AG04450 (cell line): ENCODE results near the gene KIAA0825. TPM values are rescaled to one million over a fixed set of nuclear protein-coding genes. Genes with fewer than 3 reads are reported as not detected.
"Not testable (repeated sequence)": the region's sequence is repeated elsewhere in the genome, so short reads cannot be mapped to it uniquely, and the experiment has no call there.

ENCODE experiments used
- CTCF ChIA-PET: fragments of 300-600, 350-600 bp; formaldehyde crosslinking; extraction: SDS; loops from one replicate; lab custom pipeline; 2022; ENCODE audit warnings: antibody characterized with exemption, inconsistent platforms; lab: Charles Lee
- POLR2A ChIA-PET: fragments of 350-600 bp; formaldehyde crosslinking; extraction: SDS; loops from one replicate; lab custom pipeline; 2021; ENCODE audit warnings: antibody characterized with exemption, inconsistent platforms; lab: Yijun Ruan, JAX
- DNase-seq: peaks from one replicate; pipeline ENCODE4 v3.0.0-alpha.2; 2011; ENCODE audit warnings: low read depth, low spot score
- H3K27ac ChIP-seq: one replicate; pipeline ENCODE4 v1.5.1; 2012; ENCODE audit warnings: low read depth, low read length, control low read depth
- H3K27me3 ChIP-seq: one replicate; pipeline ENCODE4 v1.6.0; 2012; ENCODE audit warnings: low read length; ENCODE audit not compliant: control insufficient read depth, insufficient read depth
- H3K4me3 ChIP-seq: 2 replicates; pipeline ENCODE4 v1.5.1; 2011; ENCODE audit warnings: mild to moderate bottlenecking, low read depth, low read length, control low read depth
- H3K9me3 ChIP-seq: 2 replicates; pipeline ENCODE4 v1.5.1; 2012; ENCODE audit warnings: low read length; ENCODE audit not compliant: control insufficient read depth, insufficient read depth
- polyA plus RNA-seq: library from polyadenylated mRNA; depleted of rRNA; stranded (reverse); fragments of >200 nt; gene quantifications from 2 replicates; pipeline ENCODE4 v1.2.3, GENCODE V29; 2011
- TF ChIP-seq, protein P1 (sequence below): IDR thresholded peaks from 2 replicates; pipeline ENCODE4 v1.5.1; 2011; ENCODE audit warnings: low read depth, low read length, control low read depth, inconsistent platforms

KIAA0825 gene
- polyA plus RNA-seq, 1 experiment: 2.1 TPM

DNA sequence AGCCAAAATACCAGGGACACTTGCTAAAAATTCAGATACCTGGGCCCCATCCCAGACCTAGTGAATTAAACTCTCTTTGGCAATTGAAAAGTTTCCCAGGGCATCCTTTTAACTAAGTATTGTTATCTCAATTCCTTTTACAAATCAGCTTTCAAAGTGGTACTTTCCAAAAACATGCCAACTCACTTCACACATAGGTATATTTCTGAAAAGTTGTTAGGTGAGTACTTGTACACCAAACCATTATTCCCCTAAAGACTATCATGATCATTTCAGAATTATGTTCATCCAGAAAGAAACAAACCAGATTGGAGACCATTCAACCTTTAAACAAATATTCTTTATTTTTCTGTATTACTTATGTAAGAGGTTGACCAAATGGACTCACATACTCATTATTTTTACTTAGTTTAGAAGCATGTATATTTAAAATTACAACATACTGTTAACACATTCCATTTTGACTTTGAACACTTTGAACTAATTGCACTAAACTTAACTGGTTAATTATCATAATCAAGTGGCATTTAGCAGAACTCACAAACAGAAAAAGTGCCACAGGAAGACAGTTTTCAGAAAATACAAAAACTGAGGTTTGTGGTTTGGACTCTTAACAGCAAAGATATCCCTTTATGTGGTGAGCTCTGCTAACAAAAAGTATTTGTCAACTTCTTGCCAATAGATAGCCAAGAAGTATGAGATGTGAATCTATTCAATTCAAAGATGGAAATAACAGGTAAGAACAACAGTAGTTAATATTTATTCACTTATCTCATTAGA, 40.7 kb downstream of the KIAA0825 start:
- Histone ChIP-seq H3K4me3 (no peak overlapping the region), H3K27ac (no peak overlapping the region), H3K27me3 (no peaks in the 10 kb centered on the region), H3K9me3 (no peaks in the 10 kb centered on the region)
- TF ChIP-seq, protein P1, sequence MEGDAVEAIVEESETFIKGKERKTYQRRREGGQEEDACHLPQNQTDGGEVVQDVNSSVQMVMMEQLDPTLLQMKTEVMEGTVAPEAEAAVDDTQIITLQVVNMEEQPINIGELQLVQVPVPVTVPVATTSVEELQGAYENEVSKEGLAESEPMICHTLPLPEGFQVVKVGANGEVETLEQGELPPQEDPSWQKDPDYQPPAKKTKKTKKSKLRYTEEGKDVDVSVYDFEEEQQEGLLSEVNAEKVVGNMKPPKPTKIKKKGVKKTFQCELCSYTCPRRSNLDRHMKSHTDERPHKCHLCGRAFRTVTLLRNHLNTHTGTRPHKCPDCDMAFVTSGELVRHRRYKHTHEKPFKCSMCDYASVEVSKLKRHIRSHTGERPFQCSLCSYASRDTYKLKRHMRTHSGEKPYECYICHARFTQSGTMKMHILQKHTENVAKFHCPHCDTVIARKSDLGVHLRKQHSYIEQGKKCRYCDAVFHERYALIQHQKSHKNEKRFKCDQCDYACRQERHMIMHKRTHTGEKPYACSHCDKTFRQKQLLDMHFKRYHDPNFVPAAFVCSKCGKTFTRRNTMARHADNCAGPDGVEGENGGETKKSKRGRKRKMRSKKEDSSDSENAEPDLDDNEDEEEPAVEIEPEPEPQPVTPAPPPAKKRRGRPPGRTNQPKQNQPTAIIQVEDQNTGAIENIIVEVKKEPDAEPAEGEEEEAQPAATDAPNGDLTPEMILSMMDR: no peak
- CTCF ChIA-PET: interaction anchor here (0.8 kb wide), 1 partner anchor 160 kb away, joined by 3 read pairs; no protein-coding TSS in a partner anchor
- DNase-seq: no peak
- POLR2A ChIA-PET: no interaction called here

DNA sequence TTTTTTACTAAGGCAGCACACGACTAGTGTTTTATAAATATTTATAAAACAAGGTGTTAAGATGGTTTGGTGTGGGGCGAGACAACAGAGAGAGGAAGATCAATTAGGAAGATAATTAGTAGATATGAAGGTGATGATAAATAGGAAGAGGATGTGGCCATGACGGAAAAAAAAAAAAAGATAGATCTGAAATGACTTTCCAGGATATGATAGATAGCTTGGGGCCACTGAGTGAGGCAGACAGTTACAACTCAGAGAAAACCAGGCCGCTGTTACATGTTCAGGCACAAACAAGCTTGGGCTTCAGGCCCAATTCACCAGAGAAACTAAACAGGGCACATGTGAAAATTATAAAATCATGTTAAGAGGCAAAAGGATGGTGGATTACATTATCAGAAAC, 43.2 kb downstream of the KIAA0825 start:
- CTCF ChIA-PET: interaction anchor here (0.8 kb wide), 1 partner anchor 896 kb away, joined by 5 read pairs; no protein-coding TSS in a partner anchor
- Histone ChIP-seq H3K27me3 (no peaks in the 10 kb centered on the region), H3K27ac (no peak overlapping the region), H3K9me3 (no peaks in the 10 kb centered on the region), H3K4me3 (no peak overlapping the region)
- TF ChIP-seq, protein P1: no peak
- POLR2A ChIA-PET: no interaction called here
- DNase-seq: no peak

DNA sequence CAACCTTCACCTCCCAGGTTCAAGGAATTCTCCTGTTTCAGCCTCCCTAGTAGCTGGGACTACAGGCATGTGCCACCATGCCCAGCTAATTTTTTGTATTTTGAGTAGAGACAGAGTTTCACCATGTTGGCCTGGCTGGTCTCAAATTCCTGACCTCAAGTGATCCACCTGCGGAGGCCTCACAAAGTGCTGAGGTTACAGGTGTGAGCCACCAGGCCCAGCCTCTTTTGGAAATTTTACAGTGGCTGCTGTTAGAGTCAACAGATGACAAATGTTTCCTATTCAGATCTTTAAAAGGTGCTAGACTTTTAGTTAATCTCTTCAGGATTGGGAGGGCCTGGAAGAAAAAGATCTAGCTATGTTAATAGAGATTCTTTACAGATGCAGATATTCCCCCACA, 45.1 kb downstream of the KIAA0825 start:
- H3K9me3 ChIP-seq, H3K27ac ChIP-seq, H3K27me3 ChIP-seq, CTCF ChIA-PET, H3K4me3 ChIP-seq, DNase-seq, POLR2A ChIA-PET: not testable (repeated sequence)

DNA sequence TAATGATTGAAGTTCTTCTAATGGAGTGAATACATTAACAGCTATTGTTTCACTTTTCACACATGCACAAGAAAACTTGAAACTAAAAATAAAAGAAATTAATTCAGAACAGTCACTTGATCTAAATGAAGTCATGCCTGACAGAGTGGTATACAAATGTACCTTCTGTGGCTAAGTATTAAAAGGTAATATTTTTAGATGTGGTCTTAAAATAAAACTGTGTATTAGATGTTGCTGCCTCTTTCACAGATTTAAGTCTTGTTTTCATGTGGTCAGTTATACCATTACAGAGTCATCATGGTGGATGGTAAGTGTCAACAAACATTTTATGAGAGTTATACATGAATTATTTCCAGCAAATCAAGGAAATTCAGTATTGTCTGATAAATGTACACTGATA, 47.0 kb downstream of the KIAA0825 start:
- ChIA-PET POLR2A (no interaction called here), CTCF (no interaction called here)
- no peak for DNase-seq
- Histone ChIP-seq H3K4me3 (no peak overlapping the region), H3K27me3 (no peaks in the 10 kb centered on the region), H3K9me3 (no peaks in the 10 kb centered on the region), H3K27ac (no peak overlapping the region)
- TF ChIP-seq, protein P1: no peak

DNA sequence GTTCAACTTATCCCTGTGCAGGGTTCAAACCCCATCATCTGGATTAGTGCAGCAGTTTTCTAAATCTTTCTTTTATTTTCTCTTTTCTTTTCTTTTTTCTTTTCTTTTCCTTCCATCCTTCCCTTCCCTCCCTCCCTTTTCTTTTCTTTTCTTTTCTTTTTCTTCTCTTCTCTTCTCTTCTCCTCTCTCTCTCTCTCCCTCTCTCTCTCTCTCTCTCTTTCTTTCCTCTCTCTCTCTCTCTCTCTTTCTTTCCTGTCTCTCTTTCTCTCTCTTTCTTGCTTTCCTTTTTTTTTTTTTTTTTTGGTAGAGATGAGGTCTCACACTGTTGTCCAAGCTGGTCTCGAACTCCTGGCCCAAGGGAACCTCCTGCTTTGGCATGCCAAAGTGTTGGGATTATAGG, 53.6 kb downstream of the KIAA0825 start:
- DNase-seq: no peak
- ChIA-PET CTCF (no interaction called here), POLR2A (no interaction called here)
- no peak overlapping the region for H3K4me3 ChIP-seq
- H3K27me3 ChIP-seq: no peaks in the 10 kb centered on the region
- TF ChIP-seq, protein P1: no peak
- no peak overlapping the region for H3K27ac ChIP-seq
- no peaks in the 10 kb centered on the region for H3K9me3 ChIP-seq
